IPS-20b (cell line): ENCODE measurements around the gene CREB3L2.

Experiments
- H3K27ac ChIP-seq: one replicate; pipeline ENCODE4 v1.5.1; 2013; ENCODE audit warnings: low read length
- H3K27me3 ChIP-seq: 2 replicates; pipeline ENCODE4 v1.6.1; 2013; ENCODE audit warnings: mild to moderate bottlenecking, low read length, inconsistent platforms; ENCODE audit not compliant: insufficient read depth
- H3K36me3 ChIP-seq: 2 replicates; pipeline ENCODE4 v1.6.1; 2013; ENCODE audit warnings: low read depth, mild to moderate bottlenecking, inconsistent platforms, low read length, moderate library complexity; ENCODE audit not compliant: insufficient read depth
- H3K4me1 ChIP-seq: 2 replicates; pipeline ENCODE4 v1.6.1; 2013; ENCODE audit warnings: mild to moderate bottlenecking, control low read depth, inconsistent platforms, low read length, moderate library complexity; ENCODE audit not compliant: insufficient read depth
- H3K4me3 ChIP-seq: 2 replicates; pipeline ENCODE4 v1.5.1; 2013; ENCODE audit warnings: mild to moderate bottlenecking, low read length, inconsistent platforms
- H3K9ac ChIP-seq: 2 replicates; pipeline ENCODE4 v1.6.1; 2013; ENCODE audit warnings: low read depth, mild to moderate bottlenecking, inconsistent platforms, low read length, moderate library complexity
- H3K9me3 ChIP-seq: 2 replicates; pipeline ENCODE4 v1.6.1; 2013; ENCODE audit warnings: mild to moderate bottlenecking, low read depth, low read length, inconsistent platforms; ENCODE audit not compliant: insufficient read depth

CREB3L2 gene

DNA sequence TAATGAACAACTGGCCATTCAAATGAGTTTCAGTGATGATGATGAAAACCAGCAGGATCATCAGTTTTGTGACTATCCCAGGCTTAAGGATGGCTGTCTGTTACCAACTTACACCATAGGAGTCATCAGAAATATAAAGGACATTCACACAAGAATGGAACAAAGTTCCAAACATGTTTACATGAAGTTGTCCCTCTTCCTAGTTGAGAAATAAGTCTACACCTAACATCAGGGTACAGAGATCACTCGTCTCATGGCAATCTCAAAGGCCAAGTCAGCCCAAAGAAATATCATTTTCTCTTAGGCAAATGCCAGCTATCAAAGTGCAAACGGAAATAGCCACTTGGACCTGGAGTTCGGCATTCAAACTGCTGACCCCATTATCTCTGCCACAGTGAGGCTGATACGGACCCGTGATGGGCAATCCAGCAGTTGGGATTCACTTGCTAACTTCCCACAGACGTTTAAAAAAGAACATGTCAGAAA is 53.0 kb downstream of the CREB3L2 start:
- no peak overlapping the region for H3K9ac ChIP-seq
- no peak overlapping the region for H3K27ac ChIP-seq
- H3K4me1 ChIP-seq: peaks cover 19% of the 10 kb centered on the region
- H3K27me3 ChIP-seq: no peaks in the 10 kb centered on the region
- H3K36me3 ChIP-seq: no peaks in the 10 kb centered on the region
- no peaks in the 10 kb centered on the region for H3K9me3 ChIP-seq
- no peak overlapping the region for H3K4me3 ChIP-seq

DNA sequence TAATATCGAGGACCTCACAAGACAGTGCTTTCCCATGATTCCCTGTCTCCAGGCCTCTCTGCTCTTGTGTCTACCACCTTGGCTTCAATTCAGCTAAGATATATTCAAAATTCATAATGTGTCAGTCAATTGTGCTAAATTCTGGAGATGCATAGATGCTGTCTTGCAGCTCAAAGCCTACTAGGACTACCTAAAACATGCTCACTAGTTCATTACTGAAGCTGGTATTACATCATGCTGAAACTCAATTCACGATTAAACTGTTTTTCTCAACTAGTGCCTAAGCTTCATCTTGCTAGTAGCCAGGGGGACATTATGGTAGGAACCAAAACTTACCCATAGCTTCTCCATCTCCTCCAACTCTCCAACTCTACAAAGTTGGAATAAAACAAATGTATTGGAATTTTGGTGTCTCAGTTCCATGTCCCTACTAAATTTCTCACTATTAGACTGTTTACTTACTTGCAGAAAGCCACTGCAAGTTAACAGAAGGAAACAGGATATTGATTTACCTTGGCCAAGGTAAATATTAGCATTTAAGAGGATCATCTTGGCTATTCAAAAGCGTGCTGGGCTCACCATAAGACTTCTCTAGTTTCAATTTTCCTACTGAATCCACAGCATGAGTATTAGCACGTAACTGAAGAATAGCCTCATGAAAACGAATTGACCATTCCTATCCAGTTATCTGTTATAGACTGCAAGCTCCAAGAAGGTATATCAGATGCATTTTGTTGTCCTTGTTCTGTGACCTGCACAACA is 53.6 kb downstream of the CREB3L2 start:
- H3K4me1 ChIP-seq: peaks cover 19% of the 10 kb centered on the region
- no peak overlapping the region for H3K9ac ChIP-seq
- H3K9me3 ChIP-seq: no peaks in the 10 kb centered on the region
- H3K27ac ChIP-seq: no peak overlapping the region
- H3K36me3 ChIP-seq: no peaks in the 10 kb centered on the region
- no peaks in the 10 kb centered on the region for H3K27me3 ChIP-seq
- no peak overlapping the region for H3K4me3 ChIP-seq

DNA sequence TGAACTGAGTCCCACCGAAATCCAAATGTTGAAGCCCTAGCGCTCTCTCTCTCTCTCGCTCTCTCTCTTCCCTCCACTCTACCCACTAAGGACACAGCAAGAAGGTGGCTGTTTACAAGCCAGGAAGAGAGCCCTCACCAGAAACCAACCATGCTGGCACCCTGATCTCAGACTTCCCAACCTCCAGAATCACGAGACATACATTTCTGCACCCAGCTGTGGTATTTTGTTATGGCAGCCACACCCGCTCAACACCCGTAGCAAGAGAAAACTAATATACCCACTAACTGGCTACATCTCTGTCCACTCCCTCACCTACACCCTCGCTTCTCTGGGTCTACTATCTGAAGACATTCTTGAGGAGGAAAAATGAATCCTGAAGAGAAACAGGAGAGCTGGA is 54.8 kb downstream of the CREB3L2 start:
- Histone ChIP-seq H3K4me1 (peaks cover 14% of the 10 kb centered on the region; the same call in 1 of the 2 replicates), H3K4me3 (no peak overlapping the region), H3K9me3 (no peaks in the 10 kb centered on the region), H3K27me3 (no peaks in the 10 kb centered on the region), H3K9ac (no peak overlapping the region), H3K27ac (no peak overlapping the region), H3K36me3 (no peaks in the 10 kb centered on the region)

DNA sequence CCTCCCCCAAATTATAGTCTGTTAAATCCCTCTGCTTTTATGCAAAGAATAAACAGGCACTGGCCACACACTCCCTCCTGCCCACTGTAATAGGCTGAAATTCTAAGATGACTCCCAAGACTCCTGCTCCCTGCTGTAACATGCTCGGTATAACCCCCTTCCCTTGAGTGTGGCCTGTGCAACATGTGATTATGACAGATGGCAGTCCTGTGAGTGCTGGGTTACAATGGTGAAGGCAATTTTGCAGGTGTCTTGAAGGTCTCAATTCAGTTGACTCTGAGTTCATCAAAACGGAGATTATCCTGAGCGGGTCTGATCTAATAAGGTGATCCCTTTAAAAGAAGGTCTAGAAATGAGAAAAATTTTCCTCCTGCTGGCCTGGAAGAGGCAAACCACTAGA is 55.9 kb downstream of the CREB3L2 start:
- no peaks in the 10 kb centered on the region for H3K36me3 ChIP-seq
- no peak overlapping the region for H3K27ac ChIP-seq
- no peak overlapping the region for H3K9ac ChIP-seq
- peaks cover 14% of the 10 kb centered on the region; the same call in 1 of the 2 replicates for H3K4me1 ChIP-seq
- H3K4me3 ChIP-seq: no peak overlapping the region
- H3K9me3 ChIP-seq: no peaks in the 10 kb centered on the region
- no peaks in the 10 kb centered on the region for H3K27me3 ChIP-seq

DNA sequence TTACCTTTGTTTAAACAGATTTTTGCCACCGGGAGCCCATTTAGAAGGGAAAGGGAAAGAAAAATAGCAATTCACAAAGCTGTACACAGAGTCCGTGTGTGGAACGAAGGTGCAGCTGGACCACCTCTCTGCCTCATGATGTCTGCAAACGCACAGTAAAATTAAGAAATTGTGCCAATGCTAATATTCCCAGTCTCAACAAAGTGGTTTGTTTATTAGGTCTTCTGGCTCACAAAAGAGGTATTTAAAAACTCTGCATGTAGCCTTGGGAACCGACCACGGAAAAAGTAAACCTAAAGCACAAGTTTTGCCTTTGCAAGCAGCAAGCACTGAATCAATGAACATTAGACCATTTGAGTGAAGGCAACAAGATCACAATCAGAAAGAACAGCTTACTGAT is 57.7 kb downstream of the CREB3L2 start:
- Histone ChIP-seq H3K9ac (no peak overlapping the region), H3K27ac (no peak overlapping the region), H3K36me3 (no peaks in the 10 kb centered on the region), H3K9me3 (no peaks in the 10 kb centered on the region), H3K4me3 (no peak overlapping the region), H3K27me3 (no peaks in the 10 kb centered on the region), H3K4me1 (peaks cover 14% of the 10 kb centered on the region; the same call in 1 of the 2 replicates)

DNA sequence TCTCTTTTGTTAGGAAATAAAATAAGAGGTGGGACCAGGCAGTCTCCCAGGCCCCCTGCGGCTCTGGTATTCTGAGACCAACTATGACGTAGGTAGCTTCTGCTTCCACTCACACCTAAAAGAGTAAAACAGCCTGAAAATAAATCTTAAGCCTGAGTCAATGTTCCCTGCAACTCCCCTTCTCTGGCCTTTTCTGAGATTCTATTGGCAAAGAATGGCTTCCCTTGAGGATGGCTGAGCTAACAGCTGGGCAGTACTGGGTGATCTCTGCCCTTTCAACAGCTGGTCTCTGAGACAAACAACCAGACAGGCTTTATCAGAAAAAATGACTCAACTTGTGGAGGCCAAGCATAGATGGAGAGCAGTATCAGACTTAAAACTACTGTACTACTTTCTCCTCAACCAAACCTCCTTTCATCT is 58.7 kb downstream of the CREB3L2 start:
- H3K9ac ChIP-seq: no peak overlapping the region
- H3K27ac ChIP-seq: no peak overlapping the region
- no peaks in the 10 kb centered on the region for H3K27me3 ChIP-seq
- H3K36me3 ChIP-seq: no peaks in the 10 kb centered on the region
- H3K4me3 ChIP-seq: no peak overlapping the region
- H3K4me1 ChIP-seq: peaks cover 14% of the 10 kb centered on the region; the same call in 1 of the 2 replicates
- no peaks in the 10 kb centered on the region for H3K9me3 ChIP-seq

DNA sequence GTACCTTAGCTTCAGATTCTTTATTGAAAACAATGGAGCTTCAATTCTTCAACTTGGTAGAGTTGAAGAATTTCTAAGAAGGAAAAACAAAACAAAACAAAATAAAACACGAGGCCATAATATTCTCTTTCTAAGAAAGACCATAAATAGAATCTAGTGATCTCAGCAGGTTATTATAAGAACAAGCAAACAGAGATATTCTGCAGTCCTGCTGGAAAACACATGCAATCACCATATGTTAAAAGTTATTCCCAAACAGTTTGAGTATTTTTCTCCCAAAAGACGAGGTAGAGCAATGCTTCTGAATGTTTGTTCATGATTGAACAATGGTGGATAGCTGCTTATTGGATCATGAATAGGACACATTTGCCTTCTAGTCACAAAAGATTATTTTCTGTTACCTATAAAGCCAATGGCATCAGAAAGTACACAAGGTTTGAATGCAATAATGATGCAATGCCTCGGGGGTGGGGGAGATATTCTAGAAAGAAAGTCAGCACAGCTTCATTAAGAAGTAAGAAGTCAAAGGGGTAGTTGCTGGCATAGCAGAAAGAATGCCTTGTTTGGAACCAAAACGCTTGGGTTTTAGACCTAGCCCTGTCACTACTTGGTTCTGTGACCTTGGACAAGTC is 59.3 kb downstream of the CREB3L2 start:
- Histone ChIP-seq H3K9ac (no peak overlapping the region), H3K4me1 (peaks cover 14% of the 10 kb centered on the region; the same call in 1 of the 2 replicates), H3K4me3 (no peak overlapping the region), H3K27ac (no peak overlapping the region), H3K9me3 (no peaks in the 10 kb centered on the region), H3K27me3 (no peaks in the 10 kb centered on the region), H3K36me3 (no peaks in the 10 kb centered on the region)

DNA sequence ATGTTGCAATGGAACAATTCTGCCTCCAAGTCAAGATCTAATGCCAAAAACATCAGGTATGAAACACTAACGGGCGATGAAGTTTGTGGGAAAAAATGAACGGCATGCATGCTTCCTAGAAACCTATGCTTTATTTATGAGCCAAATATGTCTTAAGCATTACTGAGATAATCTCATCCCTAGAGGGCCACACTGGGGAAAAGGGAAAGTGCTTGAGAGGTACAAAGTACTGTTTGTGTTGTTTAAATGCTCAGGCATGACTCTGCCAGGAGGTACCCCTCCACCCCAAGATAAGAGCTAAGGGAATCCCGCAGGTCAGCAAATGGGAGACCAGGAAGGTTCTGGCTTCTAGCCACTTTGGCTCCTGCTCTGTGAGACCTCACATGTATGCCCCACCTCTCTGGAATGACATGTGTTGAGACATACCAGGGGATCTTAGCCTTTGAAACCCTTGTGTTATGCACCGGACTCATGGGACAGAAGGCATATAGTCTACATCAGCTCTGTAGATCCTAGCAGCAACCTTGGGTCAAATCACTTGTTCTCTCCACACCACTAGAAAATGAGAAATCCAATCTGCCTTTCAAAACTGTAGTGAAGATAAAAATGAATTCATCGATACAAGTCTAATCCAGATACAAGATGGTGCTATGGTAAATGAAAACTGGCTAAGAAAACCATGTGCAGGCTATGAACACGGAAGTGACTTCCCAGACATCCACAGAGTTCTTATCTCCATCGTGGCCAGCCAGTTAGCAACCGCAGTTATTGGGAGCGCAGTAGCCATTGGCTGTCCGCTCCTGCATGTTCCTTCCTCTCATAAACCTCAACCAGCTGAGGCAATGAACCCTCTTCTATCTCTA is 61.0 kb downstream of the CREB3L2 start:
- Histone ChIP-seq H3K36me3 (no peaks in the 10 kb centered on the region), H3K4me3 (no peak overlapping the region), H3K27ac (no peak overlapping the region), H3K27me3 (no peaks in the 10 kb centered on the region), H3K9me3 (no peaks in the 10 kb centered on the region), H3K9ac (no peak overlapping the region), H3K4me1 (peaks cover 19% of the 10 kb centered on the region)

DNA sequence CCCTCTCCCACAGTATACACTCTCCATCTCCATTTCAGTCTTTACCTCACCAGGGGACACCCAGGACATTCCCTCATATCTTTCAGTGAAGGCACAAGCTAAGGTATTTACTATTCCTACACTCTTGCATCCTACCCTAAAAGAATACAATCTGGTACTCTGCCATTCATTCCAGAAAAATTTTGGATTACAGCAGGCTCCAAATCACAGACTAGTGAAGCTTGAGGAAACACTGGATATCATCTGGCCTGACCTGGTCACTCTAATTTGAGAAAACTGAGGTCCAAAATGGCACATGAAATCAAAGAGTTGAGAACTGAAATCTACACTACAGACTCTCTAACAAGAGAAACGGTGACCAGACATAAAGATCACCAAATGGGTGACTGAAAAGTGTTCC is 61.7 kb downstream of the CREB3L2 start:
- H3K4me1 ChIP-seq: peaks cover 19% of the 10 kb centered on the region
- no peak overlapping the region for H3K27ac ChIP-seq
- H3K27me3 ChIP-seq: no peaks in the 10 kb centered on the region
- no peaks in the 10 kb centered on the region for H3K9me3 ChIP-seq
- H3K9ac ChIP-seq: no peak overlapping the region
- no peaks in the 10 kb centered on the region for H3K36me3 ChIP-seq
- no peak overlapping the region for H3K4me3 ChIP-seq

DNA sequence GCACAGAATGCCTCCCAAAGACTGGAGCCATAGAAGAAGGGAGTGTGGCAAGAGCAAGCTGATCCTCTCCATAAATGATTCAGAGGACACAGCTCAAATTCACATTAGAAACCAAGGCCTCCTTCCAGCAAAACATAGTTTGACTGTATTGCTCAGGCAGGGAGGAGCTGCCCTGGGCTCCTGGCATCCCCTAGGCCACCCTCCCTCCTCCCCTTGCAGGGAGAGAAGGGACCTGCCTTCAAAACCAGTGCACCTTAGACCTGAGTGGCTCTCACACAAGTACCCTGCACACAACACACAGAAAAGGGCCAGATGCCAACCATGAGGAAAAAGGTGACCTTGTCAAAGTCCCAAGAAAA is 64.7 kb downstream of the CREB3L2 start:
- Histone ChIP-seq H3K4me1 (peaks cover 5% of the 10 kb centered on the region; the same call in 1 of the 2 replicates), H3K9ac (no peak overlapping the region), H3K9me3 (no peaks in the 10 kb centered on the region), H3K27me3 (no peaks in the 10 kb centered on the region), H3K27ac (no peak overlapping the region), H3K36me3 (no peaks in the 10 kb centered on the region), H3K4me3 (no peak overlapping the region)

DNA sequence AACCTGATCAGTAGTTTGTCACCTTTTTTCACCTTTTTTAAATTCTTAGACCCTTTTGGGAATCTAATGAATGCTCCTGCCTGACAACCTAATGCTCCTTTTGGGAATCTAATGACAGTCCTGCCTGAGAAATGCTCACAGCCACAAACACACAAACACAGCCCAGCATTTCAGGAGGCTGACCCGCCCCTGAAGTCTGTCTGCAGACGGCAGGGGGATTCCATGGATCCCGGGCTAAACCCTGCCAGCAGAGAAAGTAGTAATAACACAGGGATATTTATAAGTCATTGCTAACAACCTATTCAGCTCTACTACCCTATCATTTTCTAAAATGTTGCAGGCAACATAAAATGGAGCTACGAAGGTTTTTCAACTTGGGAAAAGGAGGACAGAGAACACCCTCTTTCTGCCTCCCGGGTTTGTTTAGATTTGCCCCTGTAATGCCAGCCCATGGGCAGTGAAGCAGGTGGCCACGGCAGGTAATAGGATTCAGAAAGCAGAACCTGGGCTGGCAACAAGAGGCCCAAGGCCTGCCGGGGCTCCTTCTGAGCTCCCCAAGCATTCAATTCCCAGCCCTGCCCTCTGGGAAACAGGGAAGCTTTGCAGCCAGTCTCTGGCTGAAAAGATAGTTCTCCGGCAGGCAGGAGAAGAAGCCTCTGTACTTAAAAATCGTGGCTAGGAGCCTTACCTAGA is 65.2 kb downstream of the CREB3L2 start:
- no peak overlapping the region for H3K4me3 ChIP-seq
- H3K36me3 ChIP-seq: no peaks in the 10 kb centered on the region
- H3K27me3 ChIP-seq: no peaks in the 10 kb centered on the region
- H3K9me3 ChIP-seq: no peaks in the 10 kb centered on the region
- H3K9ac ChIP-seq: no peak overlapping the region
- H3K4me1 ChIP-seq: peaks cover 5% of the 10 kb centered on the region; the same call in 1 of the 2 replicates
- no peak overlapping the region for H3K27ac ChIP-seq
